AG04449 (cell line): Measurements from ENCODE around the gene R3HDM2.

Source experiments
- CTCF ChIA-PET: fragments of 350-600 bp; formaldehyde crosslinking; extraction: SDS; loops from one replicate; lab custom pipeline; 2021; ENCODE audit warnings: antibody characterized with exemption; lab: Yijun Ruan, JAX
- POLR2A ChIA-PET: fragments of 400-600, 350-600 bp; formaldehyde crosslinking; extraction: SDS; loops from one replicate; lab custom pipeline; 2020; ENCODE audit warnings: antibody characterized with exemption, inconsistent platforms; lab: Yijun Ruan, JAX
- DNase-seq: peaks from one replicate; pipeline ENCODE4 v3.0.0-alpha.2; 2010; ENCODE audit warnings: low read depth, low spot score
- H3K4me3 ChIP-seq: 2 replicates; pipeline ENCODE4 v1.5.1; 2011; ENCODE audit warnings: low read depth, mild to moderate bottlenecking, control low read depth, low read length
- CTCF ChIP-seq: IDR thresholded peaks from one replicate; pipeline ENCODE4 v1.5.1; 2011; ENCODE audit warnings: mild to moderate bottlenecking, moderate library complexity, low read length, control low read depth, inconsistent platforms; ENCODE audit not compliant: insufficient read depth; ENCODE audit errors: missing control alignments

The R3HDM2 gene

GRCh38 chr12:57385586-57385985 lies 45.3 kb downstream of the R3HDM2 start:
- H3K4me3 ChIP-seq: no peak overlapping the region
- no peak for TF ChIP-seq CTCF
- POLR2A ChIA-PET: no interaction called here
- DNase-seq: no peak
- CTCF ChIA-PET: no interaction called here

- TF ChIP-seq CTCF: no peak
- no peak overlapping the region for H3K4me3 ChIP-seq
- CTCF ChIA-PET: interaction anchor here (1.0 kb wide), 1 partner anchor 78 kb away, joined by 3 read pairs; no protein-coding TSS in a partner anchor
- no peak for DNase-seq
- POLR2A ChIA-PET: no interaction called here
Measured at GRCh38 chr12:57384478-57384877, 46.4 kb downstream of the R3HDM2 start.

GRCh38 chr12:57381693-57382220 lies 49.1 kb downstream of the R3HDM2 start:
- no peak for DNase-seq
- ChIA-PET CTCF (no interaction called here), POLR2A (no interaction called here)
- no peak overlapping the region for H3K4me3 ChIP-seq
- no peak for TF ChIP-seq CTCF

GRCh38 chr12:57380300-57380699 lies 50.5 kb downstream of the R3HDM2 start:
- CTCF ChIA-PET: interaction anchor here (1.0 to 1.1 kb wide), 2 partner anchors 72 to 73 kb away, joined by 3 to 4 read pairs; no protein-coding TSS in a partner anchor

GRCh38 chr12:57377103-57377840 lies 53.6 kb downstream of the R3HDM2 start:
- ChIA-PET CTCF (interaction anchor here (1.9 kb wide), 1 partner anchor 76 kb away, joined by 7 read pairs; no protein-coding TSS in a partner anchor), POLR2A (no interaction called here)
- H3K4me3 ChIP-seq: no peak overlapping the region
- no peak for DNase-seq
- no peak for TF ChIP-seq CTCF

More at GRCh38 chr12:57380300-57380699, 50.5 kb downstream of the R3HDM2 start:
- H3K4me3 ChIP-seq: no peak overlapping the region
- TF ChIP-seq CTCF: no peak
- DNase-seq: no peak
- POLR2A ChIA-PET: no interaction called here

- ChIA-PET CTCF (interaction anchor here (1.0 to 1.4 kb wide), 3 partner anchors 25 to 82 kb away, joined by 3 to 5 read pairs (median 4); partner anchors contain the start of gene INHBE), POLR2A (no interaction called here)
- no peak for TF ChIP-seq CTCF
- H3K4me3 ChIP-seq: no peak overlapping the region
- peak; percentile 4 for DNase-seq
Measured at GRCh38 chr12:57372233-57372632, 58.6 kb downstream of the R3HDM2 start.
